Neural progenitor cell (in vitro differentiated cells): ENCODE results near the gene ZCRB1. TPM values are rescaled to one million over a fixed set of nuclear protein-coding genes. Genes with fewer than 3 reads are reported as not detected.

Source experiments
- DNase-seq: peaks from one replicate; pipeline ENCODE4 v3.0.0-alpha.2; 2016; ENCODE audit warnings: low spot score
- H2AFZ ChIP-seq: fragments of 200-600 bp; sonication (generic); replicated peaks from 2 replicates; pipeline ENCODE4 v1.6.1; 2016; ENCODE audit warnings: antibody characterized with exemption
- H3F3A ChIP-seq: fragments of 200-600 bp; sonication (generic); 2 replicates; pipeline ENCODE4 v1.6.1; 2016; ENCODE audit warnings: antibody characterized with exemption, low read depth
- H3K27ac ChIP-seq: fragments of 200-600 bp; sonication (generic); 2 replicates; pipeline ENCODE4 v1.5.1; 2016; ENCODE audit warnings: mild to moderate bottlenecking
- H3K27me3 ChIP-seq: fragments of 200-600 bp; sonication (generic); 2 replicates; pipeline ENCODE4 v1.6.1; 2016; ENCODE audit warnings: mild to moderate bottlenecking, moderate library complexity
- H3K36me3 ChIP-seq: fragments of 200-600 bp; sonication (generic); 2 replicates; pipeline ENCODE4 v1.5.1; 2016
- H3K4me1 ChIP-seq: fragments of 200-600 bp; sonication (generic); 2 replicates; pipeline ENCODE4 v1.6.1; 2016; ENCODE audit warnings: mixed run types
- H3K4me2 ChIP-seq: fragments of 200-600 bp; sonication (generic); 2 replicates; pipeline ENCODE4 v1.6.1; 2016
- H3K4me3 ChIP-seq: fragments of 200-600 bp; sonication (generic); 2 replicates; pipeline ENCODE4 v1.5.1; 2016
- H3K79me2 ChIP-seq: fragments of 200-600 bp; sonication (generic); 2 replicates; pipeline ENCODE4 v1.6.1; 2016; ENCODE audit warnings: low read depth
- H3K9ac ChIP-seq: fragments of 200-600 bp; sonication (generic); 2 replicates; pipeline ENCODE4 v1.6.1; 2016
- H3K9me3 ChIP-seq: fragments of 200-600 bp; sonication (generic); 2 replicates; pipeline ENCODE4 v1.5.1; 2016; ENCODE audit warnings: low read depth
- H4K20me1 ChIP-seq: fragments of 200-600 bp; sonication (generic); 2 replicates; pipeline ENCODE4 v1.6.1; 2016; ENCODE audit warnings: low read depth
- H3K27ac Mint-ChIP-seq: 3 replicates; pipeline ENCODE4 v1.8.0; 2021; ENCODE audit warnings: mixed read lengths
- H3K27me3 Mint-ChIP-seq: 2 replicates; pipeline ENCODE4 v1.8.0; 2022; ENCODE audit warnings: low read depth, mild to moderate bottlenecking, inconsistent platforms, moderate library complexity, mixed read lengths; ENCODE audit not compliant: insufficient read depth
- H3K36me3 Mint-ChIP-seq: 3 replicates; pipeline ENCODE4 v1.8.0; 2021; ENCODE audit warnings: mixed read lengths
- H3K4me1 Mint-ChIP-seq: 3 replicates; pipeline ENCODE4 v1.8.0; 2021; ENCODE audit warnings: mixed read lengths
- H3K4me3 Mint-ChIP-seq: 3 replicates; pipeline ENCODE4 v1.8.0; 2021; ENCODE audit warnings: mild to moderate bottlenecking, moderate library complexity, mixed read lengths
- H3K9me3 Mint-ChIP-seq: 3 replicates; pipeline ENCODE4 v1.8.0; 2020; ENCODE audit warnings: mixed read lengths
- CTCF ChIP-seq: fragments of 200-600 bp; sonication (generic); IDR thresholded peaks from 2 replicates; pipeline ENCODE4 v1.5.1; 2017; ENCODE audit warnings: antibody characterized with exemption, mild to moderate bottlenecking
- EZH2 ChIP-seq: fragments of 200-600 bp; sonication (generic); IDR thresholded peaks from 2 replicates; pipeline ENCODE4 v1.6.1; 2017; ENCODE audit warnings: antibody characterized with exemption, mild to moderate bottlenecking, moderate library complexity
- EZH2phosphoT487 ChIP-seq: fragments of 200-600 bp; sonication (generic); IDR thresholded peaks from 2 replicates; pipeline ENCODE4 v1.6.1; 2017; ENCODE audit warnings: antibody characterized with exemption
- total RNA-seq: library from RNA; depleted of rRNA; stranded (reverse); fragments of >200 nt; gene quantifications from 2 replicates; pipeline ENCODE4 v1.2.3, GENCODE V29; 2015; ENCODE audit warnings: low replicate concordance

ZCRB1 gene
- total RNA-seq, 1 donor from 2014 or later = 84.7 TPM

GRCh38 chr12:42285431-42285830, 40.5 kb downstream of the ZCRB1 start:
- Histone ChIP-seq H3K36me3 (no peaks in the 10 kb centered on the region), H4K20me1 (no peaks in the 10 kb centered on the region), H3K4me3 (no peak overlapping the region), H3K27me3 (no peaks in the 10 kb centered on the region), H3K4me2 (no peak overlapping the region), H3K27ac (no peak overlapping the region), H3K79me2 (no peaks in the 10 kb centered on the region), H2AFZ (no peak overlapping the region), H3K9me3 (no peaks in the 10 kb centered on the region), H3K9ac (no peak overlapping the region), H3F3A (no peaks in the 10 kb centered on the region), H3K4me1 (peaks cover 5% of the 10 kb centered on the region)
- no peaks in the 10 kb centered on the region for H3K9me3 Mint-ChIP-seq
- no peak for DNase-seq
- H3K27ac Mint-ChIP-seq = no peak overlapping the region
- TF ChIP-seq EZH2phosphoT487 (no peak), EZH2 (no peak), CTCF (no peak)
- H3K4me3 Mint-ChIP-seq = no peak overlapping the region
- peaks cover 5% of the 10 kb centered on the region for H3K4me1 Mint-ChIP-seq
- no peaks in the 10 kb centered on the region for H3K36me3 Mint-ChIP-seq
- no peaks in the 10 kb centered on the region for H3K27me3 Mint-ChIP-seq

DNA sequence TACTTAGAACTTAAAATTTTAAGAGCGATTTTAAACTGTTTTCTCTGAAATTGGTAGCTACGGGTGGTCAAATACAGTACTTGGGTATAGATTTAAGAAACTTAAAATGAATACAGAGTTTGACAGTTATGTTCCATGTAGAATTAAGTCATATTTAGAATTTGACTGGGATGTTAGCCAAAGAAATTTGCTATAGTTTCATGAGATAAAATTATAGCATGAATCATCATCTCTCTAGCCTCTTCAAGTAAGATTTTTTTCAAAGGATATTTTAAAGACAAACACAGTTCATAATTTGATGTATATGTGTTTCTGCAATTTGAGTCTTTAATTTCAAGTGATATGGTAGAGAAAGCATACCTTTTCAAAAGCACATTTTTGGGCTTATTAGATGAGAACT, 41.0 kb downstream of the ZCRB1 start:
- H3F3A ChIP-seq = no peaks in the 10 kb centered on the region
- peaks cover 5% of the 10 kb centered on the region for H3K4me1 Mint-ChIP-seq
- no peaks in the 10 kb centered on the region for H3K9me3 ChIP-seq

GRCh38 chr12:42284157-42284556, 41.7 kb downstream of the ZCRB1 start:
- Mint-ChIP-seq H3K9me3 (no peaks in the 10 kb centered on the region), H3K27ac (no peak overlapping the region), H3K36me3 (no peaks in the 10 kb centered on the region), H3K4me1 (peaks cover 5% of the 10 kb centered on the region), H3K4me3 (no peak overlapping the region), H3K27me3 (no peaks in the 10 kb centered on the region)
- H3K9me3 ChIP-seq = no peaks in the 10 kb centered on the region
- no peak overlapping the region for H3K4me2 ChIP-seq
- no peaks in the 10 kb centered on the region for H4K20me1 ChIP-seq
- no peak overlapping the region for H3K9ac ChIP-seq
- H3K36me3 ChIP-seq = no peaks in the 10 kb centered on the region
- H2AFZ ChIP-seq = peak overlapping the region; percentile 10
- DNase-seq = no peak
- no peak for TF ChIP-seq EZH2phosphoT487
- TF ChIP-seq EZH2 = no peak
- no peak for TF ChIP-seq CTCF
- H3K79me2 ChIP-seq = no peaks in the 10 kb centered on the region
- H3K27ac ChIP-seq = no peak overlapping the region
- H3F3A ChIP-seq = no peaks in the 10 kb centered on the region
- no peaks in the 10 kb centered on the region for H3K27me3 ChIP-seq
- no peak overlapping the region for H3K4me3 ChIP-seq
- H3K4me1 ChIP-seq = peaks cover 5% of the 10 kb centered on the region

More for the DNA sequence above, 41.0 kb downstream of the ZCRB1 start:
- Histone ChIP-seq H4K20me1 (no peaks in the 10 kb centered on the region), H3K27ac (no peak overlapping the region), H3K9ac (no peak overlapping the region), H2AFZ (no peak overlapping the region), H3K36me3 (no peaks in the 10 kb centered on the region), H3K4me2 (no peak overlapping the region), H3K4me3 (no peak overlapping the region), H3K79me2 (no peaks in the 10 kb centered on the region), H3K4me1 (peaks cover 5% of the 10 kb centered on the region), H3K27me3 (no peaks in the 10 kb centered on the region)
- TF ChIP-seq EZH2phosphoT487 (no peak), EZH2 (no peak), CTCF (no peak)
- H3K27me3 Mint-ChIP-seq = no peaks in the 10 kb centered on the region
- no peaks in the 10 kb centered on the region for H3K9me3 Mint-ChIP-seq
- no peak overlapping the region for H3K27ac Mint-ChIP-seq
- H3K36me3 Mint-ChIP-seq = no peaks in the 10 kb centered on the region
- no peak overlapping the region for H3K4me3 Mint-ChIP-seq
- no peak for DNase-seq
